SH-SY5Y (cell line): ENCODE results near the gene SH3YL1.

Experiments used
- GATA2 ChIP-seq: IDR thresholded peaks from 2 replicates; pipeline ENCODE4 v1.6.1; 2011; ENCODE audit warnings: mild to moderate bottlenecking, low read depth, low read length
- GATA3 ChIP-seq: IDR thresholded peaks from 2 replicates; pipeline ENCODE4 v1.6.1; 2011; ENCODE audit warnings: low read depth, mild to moderate bottlenecking, low read length, moderate library complexity

SH3YL1 gene

GRCh38 chr2:201648-202433 lies 62.0 kb downstream of the SH3YL1 start:
- no peak for TF ChIP-seq GATA3
- TF ChIP-seq GATA2, result no peak

DNA sequence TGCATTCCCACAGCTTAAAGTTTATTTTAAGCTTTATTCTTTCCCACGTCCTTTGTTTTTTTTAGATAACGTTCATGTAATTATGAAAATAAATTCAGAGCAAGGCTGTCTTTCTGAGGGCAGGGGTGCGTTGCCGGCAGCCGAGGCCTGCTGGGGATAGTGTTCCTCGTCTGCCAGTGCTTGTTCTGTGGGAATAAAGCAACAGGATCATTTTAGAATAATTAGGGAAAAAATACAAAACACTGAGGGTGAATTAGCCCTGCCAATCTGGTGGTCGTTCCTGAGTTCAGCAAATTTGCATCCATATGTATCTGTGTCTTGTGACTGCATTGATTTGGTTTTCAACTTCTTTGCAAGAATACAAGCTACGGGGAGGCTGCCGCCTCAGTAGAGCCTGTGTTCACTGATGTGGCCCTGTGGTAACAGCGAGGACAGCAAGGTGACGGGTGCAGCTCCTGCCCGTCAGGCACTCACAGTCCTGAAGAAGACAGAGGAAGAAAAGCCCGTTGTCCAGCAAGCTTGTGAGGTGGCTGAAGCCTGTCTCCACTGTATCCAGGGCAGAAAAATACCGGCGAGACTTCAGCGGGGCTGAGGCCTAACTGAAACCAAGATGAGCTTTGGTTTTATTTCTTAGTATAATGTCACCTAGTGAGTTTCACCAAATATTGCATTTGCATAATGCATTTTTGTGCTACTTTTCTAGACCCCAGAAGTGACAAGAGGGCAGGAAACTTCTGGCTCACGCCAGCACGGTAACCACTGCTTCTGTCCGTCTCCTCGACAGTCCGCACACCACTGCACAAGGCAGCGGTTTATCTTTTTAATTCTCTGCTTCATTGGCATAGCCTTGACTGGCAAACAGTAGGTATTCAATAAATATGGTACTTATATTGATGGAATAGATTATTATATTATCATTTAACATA lies 64.5 kb downstream of the SH3YL1 start:
- TF ChIP-seq GATA3 (no peak), GATA2 (no peak)

- no peak for TF ChIP-seq GATA3
- TF ChIP-seq GATA2, result no peak
These were observed 67.4 kb downstream of the SH3YL1 start for GRCh38 chr2:196406-196805.

GRCh38 chr2:195932-196331 lies 67.9 kb downstream of the SH3YL1 start:
- TF ChIP-seq GATA3 (no peak), GATA2 (no peak)

GRCh38 chr2:193141-193671 lies 70.6 kb downstream of the SH3YL1 start:
- no peak for TF ChIP-seq GATA3
- no peak for TF ChIP-seq GATA2

GRCh38 chr2:191311-192190 lies 72.3 kb downstream of the SH3YL1 start:
- TF ChIP-seq GATA2 (no peak), GATA3 (no peak)

DNA sequence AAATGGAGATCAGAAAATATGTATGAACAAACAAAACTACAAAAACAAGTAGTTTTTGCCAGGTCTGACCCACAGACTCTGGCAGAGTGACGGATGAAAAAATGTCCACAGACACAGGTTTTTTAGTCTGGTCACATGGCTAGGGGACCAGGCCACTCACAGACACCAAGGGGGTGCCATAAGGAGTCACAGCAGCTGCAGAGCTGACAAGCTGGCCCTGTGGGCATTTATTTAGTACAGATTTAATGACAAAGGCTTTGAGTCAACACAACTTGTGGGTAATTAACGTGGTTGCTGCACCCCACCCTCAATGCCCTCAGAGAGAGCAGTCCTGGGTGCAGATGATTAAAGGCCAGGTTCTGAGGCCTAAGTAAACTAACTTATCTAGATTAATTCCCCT lies 76.0 kb downstream of the SH3YL1 start:
- TF ChIP-seq GATA3 (no peak), GATA2 (no peak)

DNA sequence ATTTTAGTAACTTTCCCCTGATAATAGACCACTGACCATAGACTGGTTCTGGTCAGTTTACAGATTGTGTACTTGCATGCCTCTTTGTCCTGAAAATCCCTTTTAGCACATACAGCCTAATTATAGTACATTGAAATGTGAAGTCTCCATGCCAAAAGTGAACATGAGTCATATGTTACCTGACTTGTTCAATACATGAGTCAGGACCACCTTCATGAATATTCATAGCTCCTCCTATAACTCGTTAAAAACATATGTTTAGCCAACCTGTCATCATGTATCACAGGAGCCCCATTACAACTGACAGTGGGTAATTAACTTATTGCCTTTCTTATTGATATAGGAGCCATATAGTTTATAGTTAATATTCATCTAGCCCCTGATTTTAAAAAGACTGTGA lies 78.6 kb downstream of the SH3YL1 start:
- no peak for TF ChIP-seq GATA2
- no peak for TF ChIP-seq GATA3

- TF ChIP-seq GATA2 (no peak), GATA3 (no peak)
These were observed 79.1 kb downstream of the SH3YL1 start for GRCh38 chr2:184695-185094.

GRCh38 chr2:182509-183122 lies 81.2 kb downstream of the SH3YL1 start:
- TF ChIP-seq GATA2 (no peak), GATA3 (no peak)

DNA sequence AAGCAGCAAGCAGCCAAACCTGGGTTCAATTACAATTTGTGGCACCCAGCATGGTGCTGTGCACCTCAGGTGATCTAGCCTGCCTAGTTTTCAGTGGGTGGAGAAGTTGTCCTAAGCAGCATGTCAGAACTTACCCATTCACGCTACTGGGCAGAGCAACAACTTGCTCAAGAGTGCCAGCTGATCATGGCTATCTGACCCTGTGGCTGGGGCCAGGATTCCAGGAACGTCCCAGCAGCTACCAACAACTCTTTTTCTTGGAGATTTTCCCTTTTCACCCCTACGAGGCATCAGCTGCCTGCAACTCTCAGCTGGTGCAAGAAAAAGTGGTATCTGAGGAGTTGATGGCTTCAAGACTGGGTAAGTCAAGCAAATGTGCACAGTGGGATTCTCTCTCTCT lies 83.5 kb downstream of the SH3YL1 start:
- TF ChIP-seq GATA3 (no peak), GATA2 (no peak)

GRCh38 chr2:179886-180285 lies 83.9 kb downstream of the SH3YL1 start:
- TF ChIP-seq GATA3 (no peak), GATA2 (no peak)

- TF ChIP-seq GATA3 (no peak), GATA2 (no peak)
These were observed 86.1 kb downstream of the SH3YL1 start for GRCh38 chr2:177733-178132.

GRCh38 chr2:176917-177316 lies 86.9 kb downstream of the SH3YL1 start:
- no peak for TF ChIP-seq GATA3
- no peak for TF ChIP-seq GATA2
